Measurements from ENCODE around the gene FAM53B.

FAM53B gene

GRCh38 chr10:124675824-124676223 is 68.4 kb downstream of the FAM53B start:
- no peak for DNase-seq

DNA sequence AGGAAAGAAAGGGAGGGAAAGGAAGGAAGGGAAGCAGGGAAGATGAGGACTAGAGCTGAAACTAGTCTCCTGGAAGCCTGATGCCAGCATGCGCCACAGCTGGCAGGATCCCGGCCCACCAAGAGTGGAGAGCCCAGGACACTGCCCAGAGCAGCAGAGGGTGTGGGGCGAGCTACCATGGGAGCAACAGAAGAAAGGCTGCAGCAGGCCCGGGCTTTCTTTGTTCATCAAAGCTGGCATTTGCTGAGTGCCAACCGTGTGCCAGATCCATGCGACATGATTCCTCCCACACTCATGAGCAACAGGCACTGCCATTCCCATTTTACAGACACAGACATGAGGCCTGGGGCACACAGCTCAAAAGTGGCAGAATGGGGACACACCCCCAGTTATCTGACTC is 68.9 kb downstream of the FAM53B start:
- no peak for DNase-seq

DNA sequence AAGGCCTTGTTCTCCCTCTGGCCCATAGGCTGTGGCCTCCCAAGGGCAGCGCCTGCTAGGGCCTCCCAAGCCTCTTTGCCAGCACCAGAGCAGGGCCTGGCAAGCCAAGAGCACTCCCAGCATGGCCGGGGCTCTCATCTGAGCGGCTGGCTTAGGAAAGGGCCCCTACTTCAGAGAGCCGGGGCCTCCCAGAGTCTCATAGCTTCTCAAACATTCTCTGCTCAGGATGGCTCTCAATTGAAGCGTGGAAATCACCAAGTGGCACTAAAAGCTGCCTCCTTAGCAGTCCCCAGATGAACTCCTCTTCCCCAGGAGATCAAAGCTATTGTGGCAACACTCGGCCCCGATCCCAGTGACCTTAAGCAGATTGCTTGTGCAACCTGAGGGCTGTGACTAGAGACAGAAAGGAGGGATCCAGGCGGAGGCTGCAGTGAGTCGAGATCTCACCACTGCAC is 69.4 kb downstream of the FAM53B start:
- DNase-seq: no peak

- DNase-seq: no peak
Observed at GRCh38 chr10:124672181-124672638, 72.0 kb downstream of the FAM53B start.

DNA sequence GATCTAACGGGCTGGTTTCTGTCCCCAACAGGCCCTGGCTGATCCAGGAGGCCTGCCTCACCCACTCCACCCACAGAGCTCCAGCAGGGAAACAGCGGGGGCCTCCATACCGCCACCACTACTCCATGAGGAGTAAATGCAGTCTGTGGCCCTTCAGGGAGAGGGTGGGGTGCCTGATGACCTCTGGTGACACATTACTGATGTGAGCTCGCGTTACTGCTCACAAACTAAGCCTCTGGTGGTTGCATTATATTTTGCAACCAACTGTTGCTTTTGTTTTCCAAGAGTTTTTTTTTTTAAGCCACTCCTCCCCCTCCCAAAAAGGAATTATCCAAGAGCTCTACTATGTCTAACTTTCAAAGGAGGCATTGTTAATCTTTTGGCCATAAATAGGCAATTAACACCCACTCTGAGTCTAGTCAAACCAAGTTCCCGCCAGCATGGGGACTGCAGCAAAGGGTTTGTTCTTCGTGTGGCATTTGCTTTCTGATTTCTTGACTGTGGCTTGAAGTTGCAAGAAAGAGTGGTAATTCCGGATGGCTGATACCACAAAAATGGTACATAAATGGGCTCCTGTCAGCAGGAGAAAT is 72.6 kb downstream of the FAM53B start:
- DNase-seq: peak; percentile 41

GRCh38 chr10:124670849-124671248 is 73.3 kb downstream of the FAM53B start:
- no peak for DNase-seq

DNA sequence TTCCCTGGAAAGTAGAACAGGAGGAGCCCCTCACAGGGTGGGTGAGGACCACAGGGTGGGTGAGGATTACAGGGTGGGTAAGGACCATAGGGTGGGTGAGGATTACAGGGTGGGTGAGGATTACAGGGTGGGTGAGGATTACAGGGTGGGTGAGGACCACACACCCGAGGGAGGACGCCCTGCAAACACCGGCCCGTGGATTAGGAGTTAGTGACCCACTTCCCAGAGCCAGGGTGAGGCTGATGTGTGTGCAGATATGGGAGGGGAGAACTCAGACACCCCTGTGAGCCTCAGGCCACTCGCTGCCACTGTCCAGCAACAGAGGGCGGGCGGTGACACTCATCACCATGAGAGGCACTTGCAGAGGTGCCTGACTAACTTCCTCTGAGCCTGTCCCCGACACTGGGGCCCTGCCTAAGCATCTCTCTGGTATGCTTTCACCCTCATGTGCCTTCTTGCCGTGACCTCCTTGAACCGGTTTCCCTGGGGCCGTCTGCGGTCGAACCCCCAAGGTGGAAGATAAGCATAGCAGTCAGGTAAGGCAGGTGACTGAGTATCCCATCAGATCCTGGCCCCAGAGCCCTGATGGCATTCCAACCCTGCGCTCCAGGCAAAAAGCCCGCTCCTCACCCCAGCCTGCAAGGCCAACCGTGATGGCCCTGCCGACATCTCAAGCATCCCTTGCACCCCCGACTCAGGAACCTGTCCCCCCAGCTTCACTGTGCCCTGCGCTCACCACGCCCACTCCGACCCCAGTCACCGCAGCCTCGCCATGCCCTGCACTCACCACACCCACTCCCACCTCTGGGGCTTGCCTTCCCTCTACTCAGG is 74.1 kb downstream of the FAM53B start:
- no peak for DNase-seq

DNA sequence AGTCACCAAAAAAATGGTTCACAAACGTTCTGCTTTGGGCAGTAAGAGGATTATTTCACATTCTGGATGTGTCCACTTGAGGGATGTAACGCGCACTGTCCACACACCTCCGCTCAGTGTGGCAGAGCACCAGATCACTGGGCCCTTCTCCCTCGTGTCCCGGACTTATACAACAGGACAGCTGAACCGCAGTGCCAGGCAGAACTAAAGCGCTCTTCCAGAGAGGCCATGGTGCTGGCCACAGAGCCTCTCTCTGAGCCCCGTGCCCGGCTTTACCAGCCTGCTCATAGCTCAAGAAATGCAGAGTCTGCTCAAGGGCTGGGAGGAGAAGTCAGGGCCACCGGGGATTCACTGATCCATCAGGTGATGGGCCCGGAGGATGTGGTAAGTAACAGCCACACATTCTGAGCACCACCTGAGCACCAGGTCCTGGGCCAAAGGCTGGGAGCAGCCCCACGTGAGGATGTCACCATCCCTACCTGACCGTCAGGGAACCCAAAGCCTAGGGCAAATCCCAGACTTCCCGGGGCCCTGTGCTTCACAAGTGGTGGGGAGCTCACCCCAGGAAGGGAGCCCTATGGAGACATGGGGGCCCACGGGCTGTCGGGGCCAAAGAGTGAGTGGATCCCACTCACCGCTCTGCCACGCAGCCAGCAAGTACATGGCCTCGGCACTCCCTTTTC is 74.9 kb downstream of the FAM53B start:
- no peak for DNase-seq

DNA sequence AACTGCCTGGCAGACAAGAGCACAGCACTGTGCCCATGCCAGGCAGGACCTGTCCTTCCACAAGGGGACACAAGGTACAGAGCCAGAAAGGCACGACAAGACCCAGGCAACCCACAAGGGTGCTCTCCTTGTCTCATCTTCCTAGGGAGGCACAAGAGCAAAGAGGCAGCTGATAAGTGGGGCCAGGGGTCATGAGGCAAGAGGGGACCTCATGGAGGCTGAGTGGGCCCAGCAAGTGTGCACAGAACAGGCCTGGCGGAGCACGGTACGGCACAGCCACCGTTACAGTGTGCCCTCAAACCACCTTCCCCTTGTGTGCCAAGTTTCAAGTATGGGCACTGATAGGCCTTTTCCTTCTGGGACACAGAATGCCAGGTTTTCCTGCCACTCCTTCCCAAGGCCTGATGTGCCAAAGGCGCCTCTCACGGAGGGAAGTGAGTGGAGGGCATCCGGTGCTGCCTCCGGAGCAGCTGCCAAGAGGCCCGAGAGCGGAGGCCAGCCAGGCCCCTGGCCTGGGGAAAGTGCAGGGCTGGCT is 75.6 kb downstream of the FAM53B start:
- no peak for DNase-seq

DNA sequence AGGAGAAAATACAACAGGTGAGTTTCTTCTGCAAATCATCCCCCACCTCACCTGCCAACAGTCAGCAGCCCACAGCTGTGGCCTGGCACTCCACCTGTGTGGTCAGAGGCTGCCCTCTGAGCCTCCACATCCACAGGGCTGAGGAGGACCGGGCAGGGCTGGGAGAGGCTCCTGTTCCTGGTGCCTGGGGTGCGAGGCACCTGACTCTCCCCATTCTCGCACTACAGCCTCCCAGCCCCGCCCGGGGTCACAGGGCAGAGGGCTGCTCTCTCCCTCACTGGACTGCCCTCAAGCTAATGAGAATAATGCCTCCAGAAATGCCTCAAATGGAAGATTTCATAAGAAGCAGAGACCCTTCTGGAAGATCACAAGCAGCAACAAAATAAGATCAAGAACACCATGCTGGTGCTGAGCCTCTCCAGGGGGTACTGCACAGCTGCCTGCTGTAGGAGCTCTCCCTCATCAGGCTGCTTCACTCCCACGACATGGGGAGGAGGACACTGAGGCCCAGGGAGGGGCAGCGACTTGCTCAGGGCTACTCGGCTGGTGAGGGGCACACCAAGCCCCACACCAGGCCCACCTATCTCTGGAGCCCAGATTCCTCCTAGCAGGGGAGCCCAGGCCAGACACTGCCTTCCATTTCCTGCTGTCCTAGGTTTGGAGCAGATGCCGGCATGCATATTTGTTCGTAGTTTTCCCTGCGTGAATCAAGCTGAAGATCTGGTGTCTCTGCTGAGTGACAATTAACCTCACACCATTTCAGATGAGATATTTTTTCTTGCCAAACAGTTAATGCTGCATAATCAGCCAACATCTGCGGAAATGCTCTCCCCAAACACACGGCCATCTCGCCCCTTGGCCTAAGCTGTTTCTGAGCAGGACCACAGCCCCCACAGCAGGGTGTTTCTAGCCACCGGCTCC is 76.5 kb downstream of the FAM53B start:
- no peak for DNase-seq

DNA sequence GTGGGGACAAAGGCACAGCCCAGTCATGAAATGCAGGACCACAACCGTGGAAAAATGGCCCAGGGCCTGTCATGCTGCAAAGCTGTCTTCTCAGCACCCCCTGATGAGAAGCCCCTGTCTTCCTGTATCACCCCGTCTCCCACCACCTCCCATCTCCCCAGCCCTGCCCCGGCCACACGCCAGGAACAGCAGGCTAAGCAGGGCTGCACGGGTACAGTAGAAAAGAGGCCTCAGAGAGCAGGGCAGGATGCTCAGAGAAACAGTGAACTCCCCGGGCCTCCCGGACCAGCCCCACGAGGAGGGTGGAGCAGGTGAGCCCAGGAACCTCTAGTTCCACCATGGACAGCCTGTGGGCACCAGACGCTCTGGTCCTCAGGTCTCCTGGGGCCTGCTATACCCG is 77.7 kb downstream of the FAM53B start:
- DNase-seq: no peak

- DNase-seq: no peak
Observed at GRCh38 chr10:124665980-124666379, 78.2 kb downstream of the FAM53B start.

DNA sequence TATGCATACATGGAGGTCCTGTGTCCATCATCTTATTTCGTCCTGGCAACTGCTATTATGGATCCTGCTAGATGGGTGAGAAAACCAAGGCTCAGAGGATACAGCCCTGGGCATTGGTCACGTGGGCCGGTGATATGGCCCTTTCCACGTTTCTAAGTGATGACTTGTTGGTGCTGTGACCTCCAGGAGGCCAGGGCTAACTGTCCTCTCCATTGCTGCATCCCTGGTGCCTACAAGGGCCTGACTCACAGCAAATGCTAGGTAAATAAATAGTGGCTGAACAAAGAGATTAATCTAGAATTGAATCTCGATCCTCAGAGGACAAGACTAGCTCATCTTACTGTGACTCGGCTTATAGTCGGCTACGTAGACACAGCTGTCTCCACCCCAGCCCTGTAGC is 78.6 kb downstream of the FAM53B start:
- DNase-seq: no peak

GRCh38 chr10:124665091-124665490 is 79.1 kb downstream of the FAM53B start:
- no peak for DNase-seq

DNA sequence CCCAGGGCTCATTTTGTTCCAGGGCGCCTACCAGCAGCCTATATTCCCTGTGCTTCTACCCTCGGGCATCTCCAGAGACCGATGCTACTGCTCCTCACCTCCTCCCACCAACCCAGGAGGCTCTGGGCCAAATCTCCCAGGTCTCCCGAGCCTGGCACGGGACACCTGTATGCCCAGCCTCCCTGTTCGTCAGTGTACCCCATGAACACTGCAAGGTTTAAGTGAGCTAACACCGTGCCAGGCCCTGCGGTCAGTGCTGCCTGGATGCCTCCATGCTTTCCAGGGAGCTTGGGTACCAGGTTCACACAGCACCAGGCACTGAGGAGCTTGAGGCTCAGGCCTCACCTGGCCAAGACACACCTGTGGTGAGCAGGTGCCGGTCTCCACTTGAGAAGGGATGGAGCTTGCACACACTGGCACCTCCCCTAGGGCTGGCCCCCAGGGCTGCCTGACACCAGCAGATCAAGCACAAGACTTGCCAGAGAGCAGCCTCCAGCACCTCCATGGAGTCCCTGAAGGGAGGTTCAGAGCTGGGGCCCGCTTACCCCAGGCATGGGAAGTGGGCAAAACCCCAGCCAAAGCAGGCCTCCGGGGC is 80.3 kb downstream of the FAM53B start:
- no peak for DNase-seq

GRCh38 chr10:124663228-124663627 is 81.0 kb downstream of the FAM53B start:
- DNase-seq: no peak

GRCh38 chr10:124661660-124662180 is 82.5 kb downstream of the FAM53B start:
- no peak for DNase-seq

- DNase-seq: no peak
Observed at GRCh38 chr10:124660404-124661125, 83.6 kb downstream of the FAM53B start.

DNA sequence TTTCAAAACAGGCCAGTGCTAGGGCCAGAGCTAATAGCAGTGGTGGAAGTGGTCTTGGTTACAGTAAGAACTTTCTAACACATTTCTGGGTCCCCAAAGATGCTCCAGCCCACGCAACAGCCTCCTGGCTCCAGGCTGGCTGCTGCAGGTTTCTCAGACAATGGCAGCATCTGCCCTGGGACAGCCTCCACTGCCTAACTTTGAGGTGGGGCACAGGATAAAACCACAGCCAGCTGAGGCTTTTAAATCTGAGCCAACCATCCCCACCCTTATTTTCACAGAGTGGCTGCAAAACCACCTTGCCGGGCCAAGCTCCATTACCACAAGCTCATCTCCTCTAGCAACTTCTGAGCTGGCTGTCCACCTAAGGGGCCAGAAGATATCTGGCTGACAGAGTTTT is 84.8 kb downstream of the FAM53B start:
- DNase-seq: no peak

- no peak for DNase-seq
Observed at GRCh38 chr10:124658591-124659242, 85.5 kb downstream of the FAM53B start.

- peak; percentile 42 for DNase-seq
Observed at GRCh38 chr10:124657806-124658205, 86.4 kb downstream of the FAM53B start.
